Activated CD8-positive, alpha-beta T cell treated with anti-CD3 and anti-CD28 coated beads for 36 hours (primary cell): Measurements from ENCODE around the gene FRMPD1. TPM values are rescaled to one million over a fixed set of nuclear protein-coding genes. Genes with fewer than 3 reads are reported as not detected.

Experiments
- ATAC-seq: fragments of 200-7000 bp; cut with Tn5 transposase; one replicate; pipeline ENCODE4 v1.10.0; 2021; ENCODE audit warnings: mild to moderate bottlenecking, moderate library complexity
- CTCF ChIA-PET: fragments of 350-600 bp; sonication (Branson Sonifier 250); formaldehyde crosslinking; loops from one replicate; lab custom pipeline; 2021; ENCODE audit warnings: antibody characterized with exemption; lab: Charles Lee
- POLR2A ChIA-PET: fragments of 350-600 bp; sonication (Branson Sonifier 250); formaldehyde crosslinking; loops from one replicate; lab custom pipeline; 2021; ENCODE audit warnings: antibody characterized with exemption; lab: Charles Lee
- DNase-seq: peaks from one replicate; pipeline ENCODE4 v3.0.0-alpha.2; 2020
- H3K27ac Mint-ChIP-seq: one replicate; pipeline ENCODE4 v1.8.0; 2021; ENCODE audit warnings: mild to moderate bottlenecking, mixed read lengths
- H3K27me3 Mint-ChIP-seq: one replicate; pipeline ENCODE4 v1.8.0; 2021; ENCODE audit warnings: mixed read lengths
- H3K36me3 Mint-ChIP-seq: one replicate; pipeline ENCODE4 v1.8.0; 2021; ENCODE audit warnings: low read depth, mixed read lengths
- H3K4me1 Mint-ChIP-seq: one replicate; pipeline ENCODE4 v1.8.0; 2021; ENCODE audit warnings: low read depth, mixed read lengths
- H3K4me3 Mint-ChIP-seq: one replicate; pipeline ENCODE4 v1.8.0; 2021; ENCODE audit warnings: mild to moderate bottlenecking, moderate library complexity, mixed read lengths
- H3K9me3 Mint-ChIP-seq: one replicate; pipeline ENCODE4 v1.8.0; 2021; ENCODE audit warnings: mixed read lengths
- intact Hi-C: fragments of 100-400 bp; cut with micrococcal nuclease; formaldehyde crosslinking; loops from one replicate; pipeline ENCODE4 v1.10.0; 2022
- total RNA-seq, 2 experiments: library from RNA; stranded (reverse); gene quantifications; one replicate each; pipeline ENCODE4 v1.2.3, GENCODE V29; 2021
- TF ChIP-seq, protein P1 (sequence below): fragments of 200-600 bp; IDR thresholded peaks from one replicate; pipeline ENCODE4 v1.8.0; 2022; ENCODE audit warnings: antibody characterized with exemption, mild to moderate bottlenecking

The FRMPD1 gene
- total RNA-seq, 2 experiments from 2014 or later, result not detected

GRCh38 chr9:37609735-37610397 lies 40.9 kb upstream of the FRMPD1 start:
- peaks cover 10% of the 10 kb centered on the region for H3K27me3 Mint-ChIP-seq
- no peaks in the 10 kb centered on the region for H3K4me1 Mint-ChIP-seq
- intact Hi-C loops, result no loop called here
- no peaks in the 10 kb centered on the region for H3K36me3 Mint-ChIP-seq
- H3K4me3 Mint-ChIP-seq, result no peak overlapping the region
- ATAC-seq, result no peak
- no peak overlapping the region for H3K27ac Mint-ChIP-seq
- TF ChIP-seq, protein P1, sequence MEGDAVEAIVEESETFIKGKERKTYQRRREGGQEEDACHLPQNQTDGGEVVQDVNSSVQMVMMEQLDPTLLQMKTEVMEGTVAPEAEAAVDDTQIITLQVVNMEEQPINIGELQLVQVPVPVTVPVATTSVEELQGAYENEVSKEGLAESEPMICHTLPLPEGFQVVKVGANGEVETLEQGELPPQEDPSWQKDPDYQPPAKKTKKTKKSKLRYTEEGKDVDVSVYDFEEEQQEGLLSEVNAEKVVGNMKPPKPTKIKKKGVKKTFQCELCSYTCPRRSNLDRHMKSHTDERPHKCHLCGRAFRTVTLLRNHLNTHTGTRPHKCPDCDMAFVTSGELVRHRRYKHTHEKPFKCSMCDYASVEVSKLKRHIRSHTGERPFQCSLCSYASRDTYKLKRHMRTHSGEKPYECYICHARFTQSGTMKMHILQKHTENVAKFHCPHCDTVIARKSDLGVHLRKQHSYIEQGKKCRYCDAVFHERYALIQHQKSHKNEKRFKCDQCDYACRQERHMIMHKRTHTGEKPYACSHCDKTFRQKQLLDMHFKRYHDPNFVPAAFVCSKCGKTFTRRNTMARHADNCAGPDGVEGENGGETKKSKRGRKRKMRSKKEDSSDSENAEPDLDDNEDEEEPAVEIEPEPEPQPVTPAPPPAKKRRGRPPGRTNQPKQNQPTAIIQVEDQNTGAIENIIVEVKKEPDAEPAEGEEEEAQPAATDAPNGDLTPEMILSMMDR, result no peak
- DNase-seq, result no peak
- no peaks in the 10 kb centered on the region for H3K9me3 Mint-ChIP-seq
- ChIA-PET POLR2A (no interaction called here), CTCF (no interaction called here)

- Mint-ChIP-seq H3K27ac (no peak overlapping the region), H3K36me3 (no peaks in the 10 kb centered on the region), H3K4me3 (no peak overlapping the region), H3K4me1 (no peaks in the 10 kb centered on the region), H3K9me3 (no peaks in the 10 kb centered on the region), H3K27me3 (peaks cover 10% of the 10 kb centered on the region)
- ChIA-PET POLR2A (no interaction called here), CTCF (interaction anchor here (1.0 to 1.1 kb wide), 2 partner anchors 17 to 29 kb away, joined by 3 to 4 read pairs; no protein-coding TSS in a partner anchor)
- ATAC-seq (no peak), DNase-seq (no peak)
- intact Hi-C loops, result no loop called here
- TF ChIP-seq, protein P1, result no peak
Observed at GRCh38 chr9:37611014-37611413, 39.7 kb upstream of the FRMPD1 start.

DNA sequence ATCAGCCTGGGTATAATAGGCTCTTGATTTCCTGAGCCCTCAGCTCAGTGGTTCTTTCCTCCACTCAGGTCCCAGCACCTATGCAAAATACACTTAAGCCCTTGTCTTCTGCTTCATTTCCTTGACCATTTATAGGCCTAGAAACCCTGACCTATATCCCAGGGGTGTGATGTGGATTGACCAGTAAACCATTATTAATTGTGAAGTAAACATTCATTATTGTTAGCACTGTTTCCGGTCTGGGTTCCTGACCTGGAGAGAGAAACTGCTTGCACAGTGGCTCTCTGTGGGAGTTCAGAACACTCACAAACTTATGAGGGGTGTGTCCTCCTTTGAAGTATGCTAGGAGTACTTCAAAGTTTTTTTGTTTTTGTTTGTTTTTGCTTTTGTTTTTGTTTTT lies 38.8 kb upstream of the FRMPD1 start:
- CTCF ChIA-PET, result interaction anchor here (1.0 to 1.1 kb wide), 2 partner anchors 18 to 30 kb away, joined by 3 to 4 read pairs; no protein-coding TSS in a partner anchor

GRCh38 chr9:37617161-37617560 lies 33.6 kb upstream of the FRMPD1 start:
- H3K36me3 Mint-ChIP-seq, result no peaks in the 10 kb centered on the region
- ChIA-PET POLR2A (no interaction called here), CTCF (no interaction called here)
- H3K4me3 Mint-ChIP-seq, result no peak overlapping the region
- no peaks in the 10 kb centered on the region for H3K27me3 Mint-ChIP-seq
- H3K9me3 Mint-ChIP-seq, result no peaks in the 10 kb centered on the region
- intact Hi-C loops, result no loop called here
- TF ChIP-seq, protein P1, result no peak
- no peak overlapping the region for H3K27ac Mint-ChIP-seq
- ATAC-seq (no peak), DNase-seq (no peak)
- H3K4me1 Mint-ChIP-seq, result no peaks in the 10 kb centered on the region

More for the DNA sequence above, 38.8 kb upstream of the FRMPD1 start:
- TF ChIP-seq, protein P1, result no peak
- Mint-ChIP-seq H3K27ac (no peak overlapping the region), H3K36me3 (no peaks in the 10 kb centered on the region), H3K4me1 (no peaks in the 10 kb centered on the region), H3K4me3 (no peak overlapping the region), H3K27me3 (peaks cover 10% of the 10 kb centered on the region), H3K9me3 (no peaks in the 10 kb centered on the region)
- ATAC-seq (no peak), DNase-seq (no peak)
- POLR2A ChIA-PET, result no interaction called here
- intact Hi-C loops, result no loop called here

GRCh38 chr9:37617832-37618231 lies 32.9 kb upstream of the FRMPD1 start:
- POLR2A ChIA-PET, result no interaction called here
- Mint-ChIP-seq H3K27ac (no peak overlapping the region), H3K36me3 (no peaks in the 10 kb centered on the region), H3K27me3 (no peaks in the 10 kb centered on the region), H3K4me1 (no peaks in the 10 kb centered on the region), H3K4me3 (no peak overlapping the region), H3K9me3 (no peaks in the 10 kb centered on the region)
- intact Hi-C loops, result no loop called here
- DNase-seq (no peak), ATAC-seq (no peak)
- TF ChIP-seq, protein P1, result no peak
- CTCF ChIA-PET, result no interaction called here
